GM18498 (cell line): ENCODE measurements around the gene BCAS1.

Experiments used
- ATAC-seq: cut with Tn5 transposase; IDR thresholded peaks from one replicate; pipeline ENCODE4 v1.9.1; 2021; ENCODE audit warnings: mild to moderate bottlenecking, moderate library complexity; ENCODE audit not compliant: unreplicated experiment

BCAS1 gene

DNA sequence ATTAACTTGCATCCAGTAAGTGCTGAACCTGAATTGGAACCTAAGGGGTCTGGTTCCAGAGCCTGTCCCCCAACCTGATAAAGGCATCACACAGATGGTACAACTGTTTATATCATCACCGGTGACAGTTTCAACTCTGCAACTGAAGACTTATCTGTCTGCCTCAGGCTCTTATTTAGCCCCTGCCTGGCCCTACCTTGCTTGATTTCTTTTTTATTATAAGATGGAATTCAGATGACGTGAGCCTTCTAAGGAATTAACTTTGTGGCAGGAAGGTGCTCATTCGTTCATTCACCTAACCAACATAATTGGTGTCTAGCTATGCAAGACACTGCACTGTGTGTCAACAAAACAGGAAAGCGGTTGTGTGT, 175.0 kb downstream of the BCAS1 start:
- no peak for ATAC-seq

DNA sequence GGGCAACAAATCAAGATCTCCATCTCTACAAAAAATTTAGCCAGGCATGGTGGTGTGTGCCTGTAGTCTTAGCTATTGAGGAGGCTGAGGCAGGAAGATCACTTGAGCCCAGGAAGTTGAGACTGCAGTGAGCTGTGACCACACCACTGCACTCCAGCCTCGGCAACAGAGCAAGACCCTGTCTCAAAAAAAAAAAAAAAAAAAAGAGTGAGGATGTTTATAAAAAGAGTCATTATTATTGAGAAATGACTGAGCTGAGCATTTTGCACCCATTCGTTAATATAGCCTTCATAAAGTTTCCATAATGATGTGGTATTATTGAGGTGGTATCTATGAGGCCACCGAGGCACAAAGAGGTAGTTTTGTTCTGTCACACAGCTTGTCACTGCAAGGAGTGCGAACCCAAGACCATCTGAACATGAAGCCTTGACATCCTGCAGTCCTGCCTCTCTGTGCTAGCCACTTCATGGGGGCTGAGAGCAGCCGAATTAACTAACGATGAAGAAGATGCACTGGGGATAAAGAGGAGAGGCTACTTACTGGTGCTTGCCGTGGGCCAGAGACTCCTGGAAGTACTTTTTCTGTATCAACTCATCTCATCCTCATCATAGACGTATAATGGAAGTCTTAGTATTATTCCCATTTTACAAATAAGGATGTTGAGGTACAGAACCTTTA, 175.5 kb downstream of the BCAS1 start:
- no peak for ATAC-seq
